Bone marrow (tissue), 2 donors: ENCODE measurements around the gene FAM72B.
"Not testable (repeated sequence)": the region's sequence is repeated elsewhere in the genome, so short reads cannot be mapped to it uniquely, and the experiment has no call there.

ENCODE experiments used
- DNase-seq, 2 donors: peaks; one replicate each; lab custom pipeline; 2025; lab: John Stamatoyannopoulos, UW

Gene FAM72B

DNA sequence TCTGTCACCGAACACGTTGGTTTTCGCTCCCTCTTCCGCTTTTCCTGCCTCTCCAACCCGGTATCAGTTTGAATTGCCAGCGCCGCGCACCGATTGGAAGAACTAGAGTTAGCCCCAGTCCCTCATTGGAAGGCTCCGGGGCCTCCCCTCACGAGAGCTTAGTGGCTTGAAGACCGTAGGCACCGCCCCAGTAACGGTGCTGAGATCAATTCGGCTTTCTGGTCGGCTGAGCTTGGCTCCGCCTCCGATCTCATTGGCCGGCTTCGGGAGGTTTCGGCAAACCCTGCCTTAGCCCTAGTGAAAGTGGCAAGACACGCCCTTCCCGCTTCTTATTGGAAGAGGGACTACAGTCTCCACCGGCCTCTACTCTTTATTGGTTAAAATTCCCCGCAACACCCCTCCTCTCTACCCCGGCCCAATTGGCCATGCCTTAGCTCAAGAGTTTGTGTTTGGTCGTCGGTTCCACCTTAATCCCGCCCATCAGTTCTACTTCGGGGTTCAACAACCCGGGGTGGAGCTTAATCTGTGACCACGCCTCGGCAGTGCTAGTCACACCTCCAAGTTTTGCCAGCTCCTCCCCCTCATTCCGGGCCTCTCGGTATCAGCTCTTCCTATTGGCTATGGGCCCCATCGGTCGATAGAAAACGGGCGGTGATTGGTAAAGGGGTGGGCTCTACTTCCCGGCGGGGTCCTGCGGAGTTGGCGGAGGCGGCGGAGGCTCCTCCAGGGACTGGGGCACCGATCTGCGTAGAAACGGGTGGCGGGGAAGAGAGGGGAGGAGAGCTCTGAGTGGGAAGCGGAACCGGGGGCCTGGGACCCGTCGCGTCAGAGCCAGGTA is at the start of gene FAM72B, which contains the start of gene SRGAP2C:
Gene FAM72B, minus strand, starts transcription at position 51 of the 838 bp plus-strand sequence. CDS start 851 bp downstream, outside the sequence.
Gene SRGAP2C, plus strand, starts transcription at position 686 of the 838 bp plus-strand sequence. CDS start 2,472 bp downstream, outside the sequence.
- peak; percentile 56 to 98 for DNase-seq

DNA sequence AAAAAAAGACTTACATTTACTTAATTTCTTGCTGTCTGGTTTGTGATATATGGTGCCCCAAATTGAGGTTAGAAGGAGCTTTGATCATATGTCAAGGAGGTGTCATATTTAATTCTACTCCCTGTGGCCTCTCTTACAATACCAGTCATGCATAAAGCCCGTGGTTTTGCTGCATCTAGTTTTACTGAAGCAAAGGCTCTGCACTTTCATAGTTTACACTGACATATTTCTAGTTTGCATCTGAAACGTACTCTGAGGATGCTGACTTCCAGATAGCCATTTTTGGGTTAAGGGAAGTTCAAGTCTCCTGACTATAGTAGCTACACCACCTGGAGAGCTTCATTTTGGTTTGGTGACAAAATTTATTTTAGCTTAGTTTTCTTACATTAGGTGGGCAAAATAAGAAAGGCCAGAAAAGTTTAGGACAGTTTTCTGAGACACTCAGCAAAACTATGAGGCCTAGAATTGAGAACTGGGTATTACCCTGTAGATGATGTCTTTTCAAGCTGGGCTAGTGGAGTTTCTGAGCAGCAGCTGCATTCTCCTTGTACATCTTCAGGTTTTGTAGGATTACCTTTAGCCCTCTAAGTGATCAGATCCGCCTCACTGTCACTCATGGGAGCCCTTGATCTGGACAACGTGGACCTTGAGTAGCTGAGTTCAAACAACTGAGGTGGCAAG is 48.4 kb upstream of the FAM72B start:
- not testable (repeated sequence) for DNase-seq

DNA sequence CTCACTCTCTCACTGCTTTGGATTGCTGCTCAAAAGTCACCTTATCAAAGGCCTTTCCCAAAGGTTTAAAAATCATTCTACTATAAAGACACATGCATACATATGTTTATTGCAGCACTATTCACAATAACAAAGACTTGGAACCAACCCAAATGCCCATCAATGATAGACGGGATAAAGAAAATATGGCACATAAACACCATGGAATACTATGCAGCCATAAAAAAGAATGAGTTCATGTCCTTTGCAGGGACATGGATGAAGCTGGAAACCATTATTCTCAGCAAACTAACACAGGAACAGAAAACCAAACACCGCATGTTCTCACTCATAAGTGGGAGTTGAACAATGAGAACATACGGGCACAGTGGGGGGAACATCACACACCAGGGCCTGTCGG is 46.5 kb upstream of the FAM72B start:
- not testable (repeated sequence) for DNase-seq

DNA sequence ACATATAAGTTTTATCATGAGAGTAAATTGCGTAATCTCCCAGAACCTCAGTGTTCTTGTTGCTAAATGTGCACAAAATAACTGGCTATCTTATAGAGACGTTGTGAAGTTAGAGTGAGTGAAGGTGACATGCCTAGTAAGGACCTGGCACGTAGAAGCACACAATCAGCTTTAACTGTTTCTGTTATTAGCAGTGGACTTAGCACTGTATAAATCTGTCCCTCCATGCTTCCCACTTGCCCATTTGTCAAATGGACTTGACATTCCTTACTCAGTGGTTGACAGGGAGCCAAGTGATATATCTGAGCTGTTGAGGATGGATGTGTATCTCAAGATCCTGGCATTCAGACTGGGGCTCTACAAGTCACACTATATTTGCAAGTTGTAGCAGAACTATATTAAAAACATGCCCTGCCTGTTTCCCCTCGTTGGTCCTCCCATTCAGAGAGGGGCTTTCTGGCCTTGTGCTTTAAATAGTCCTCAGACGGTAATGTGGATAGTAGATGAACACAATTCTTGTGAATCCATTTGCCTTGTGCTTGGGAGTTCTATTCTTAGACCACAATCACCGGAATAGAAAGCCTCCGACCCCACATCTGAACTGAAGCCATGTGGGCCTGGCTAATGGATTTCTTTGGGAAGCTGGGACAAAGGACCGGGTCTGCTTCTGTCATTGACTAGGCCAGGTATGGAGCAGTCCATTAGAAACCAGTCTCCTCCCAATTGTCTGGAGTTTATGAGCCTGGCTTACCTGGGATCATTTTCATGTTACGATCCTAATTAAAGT is 43.6 kb upstream of the FAM72B start:
- not testable (repeated sequence) for DNase-seq

DNA sequence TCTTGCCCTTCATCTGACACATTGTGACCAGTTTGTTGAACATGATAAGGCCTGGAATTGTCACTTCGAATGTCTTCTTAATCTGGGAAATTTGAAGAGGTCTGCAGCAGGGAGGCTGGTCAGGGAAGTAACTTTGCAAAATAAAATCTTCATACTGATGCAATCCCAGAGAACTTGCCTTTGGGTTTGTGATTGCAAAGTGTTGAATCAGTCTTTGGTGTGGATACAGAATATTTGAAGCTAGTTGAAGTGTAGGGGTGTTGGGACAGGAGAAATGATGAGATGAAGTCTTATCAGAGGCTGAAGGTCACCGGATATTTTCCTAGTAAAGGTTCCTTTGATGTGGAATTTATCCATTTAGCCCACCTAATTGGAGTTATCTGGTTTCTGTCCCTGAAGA is 42.8 kb upstream of the FAM72B start:
- DNase-seq = not testable (repeated sequence)

DNA sequence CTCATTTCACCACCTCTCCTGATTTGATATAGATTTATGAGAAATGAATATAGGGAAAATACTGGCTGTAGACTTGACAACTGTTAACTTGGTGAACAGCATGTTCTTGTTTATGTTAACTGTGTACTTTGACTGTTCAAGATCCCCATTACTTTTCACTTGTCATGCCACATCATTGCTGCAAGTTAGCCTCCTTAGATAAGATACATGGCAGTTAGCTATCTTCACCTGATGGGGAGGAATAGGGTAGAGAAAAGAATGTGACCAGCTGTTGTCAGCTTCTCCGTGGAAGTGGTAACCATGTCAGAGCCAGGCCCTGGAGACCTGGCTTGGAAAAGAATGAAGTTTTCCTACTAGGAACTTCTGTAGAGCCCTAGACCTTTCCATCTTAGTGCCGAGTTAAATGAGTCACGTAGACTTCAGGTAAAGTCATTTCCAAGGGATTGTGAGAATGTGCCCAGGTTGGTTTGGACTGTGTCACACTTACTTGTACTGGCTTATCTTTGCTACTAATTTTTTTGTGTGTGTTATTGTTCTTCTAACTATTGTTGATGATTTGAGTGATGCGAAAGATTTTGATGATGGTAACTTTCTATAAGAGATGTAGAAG is 42.3 kb upstream of the FAM72B start:
- not testable (repeated sequence) for DNase-seq

DNA sequence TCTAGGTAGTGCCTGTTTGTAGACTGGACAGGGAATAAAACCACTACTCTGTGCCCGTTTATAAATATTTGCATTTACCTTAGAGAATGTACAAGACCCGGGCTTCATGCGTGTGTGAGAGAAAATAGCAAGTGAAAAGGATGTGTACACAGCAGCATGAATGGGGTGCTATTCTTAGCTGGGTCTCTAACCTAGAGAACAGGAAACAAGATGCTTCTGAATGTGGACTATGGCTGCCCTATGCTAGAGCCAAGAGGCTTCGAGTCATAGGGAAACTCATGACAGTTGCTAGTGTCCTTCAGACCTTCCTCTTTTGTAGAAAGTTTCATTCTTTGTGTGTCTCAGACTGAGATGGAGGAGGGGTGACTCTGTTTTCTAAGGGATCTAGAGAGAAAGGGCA is 40.6 kb upstream of the FAM72B start:
- DNase-seq = not testable (repeated sequence)

DNA sequence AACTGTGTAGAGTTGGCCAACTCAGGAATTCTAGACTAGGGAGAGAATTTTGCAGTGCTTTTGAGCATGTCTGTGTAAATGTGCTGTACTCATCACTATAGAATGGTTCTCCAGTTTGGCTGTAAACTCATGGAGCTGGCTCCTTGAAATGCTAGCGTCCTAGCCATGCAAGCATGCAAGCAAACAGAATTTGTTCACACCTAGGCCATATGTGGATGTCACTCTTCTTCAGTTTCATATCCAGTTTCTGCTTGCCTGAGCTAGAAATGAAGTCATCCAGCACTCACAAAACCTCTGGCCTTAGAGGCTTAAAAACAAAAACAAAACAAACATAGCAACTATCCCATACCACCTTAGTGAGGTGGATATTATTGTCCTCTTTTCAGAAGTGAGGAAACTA is 37.6 kb upstream of the FAM72B start:
- DNase-seq = not testable (repeated sequence)

DNA sequence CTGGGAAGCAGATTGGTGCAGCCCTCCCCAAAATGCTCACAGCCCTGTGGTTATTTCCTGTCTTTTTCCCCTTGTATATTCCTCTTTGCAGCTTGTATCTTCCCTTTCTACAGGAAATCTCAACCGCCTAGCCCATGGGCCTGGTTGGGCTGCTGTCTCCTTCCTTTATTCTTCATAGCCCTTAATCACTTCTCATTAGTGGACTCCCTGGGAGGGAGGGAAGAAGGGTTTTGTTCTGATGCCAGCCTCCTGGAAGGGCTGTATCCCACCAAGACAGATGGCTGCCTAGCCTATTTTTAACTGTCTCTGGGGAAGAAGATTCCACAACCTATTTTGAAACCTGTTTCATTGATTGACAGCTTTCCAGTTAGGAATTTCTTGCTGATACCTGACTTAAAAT is 32.5 kb upstream of the FAM72B start:
- not testable (repeated sequence) for DNase-seq

DNA sequence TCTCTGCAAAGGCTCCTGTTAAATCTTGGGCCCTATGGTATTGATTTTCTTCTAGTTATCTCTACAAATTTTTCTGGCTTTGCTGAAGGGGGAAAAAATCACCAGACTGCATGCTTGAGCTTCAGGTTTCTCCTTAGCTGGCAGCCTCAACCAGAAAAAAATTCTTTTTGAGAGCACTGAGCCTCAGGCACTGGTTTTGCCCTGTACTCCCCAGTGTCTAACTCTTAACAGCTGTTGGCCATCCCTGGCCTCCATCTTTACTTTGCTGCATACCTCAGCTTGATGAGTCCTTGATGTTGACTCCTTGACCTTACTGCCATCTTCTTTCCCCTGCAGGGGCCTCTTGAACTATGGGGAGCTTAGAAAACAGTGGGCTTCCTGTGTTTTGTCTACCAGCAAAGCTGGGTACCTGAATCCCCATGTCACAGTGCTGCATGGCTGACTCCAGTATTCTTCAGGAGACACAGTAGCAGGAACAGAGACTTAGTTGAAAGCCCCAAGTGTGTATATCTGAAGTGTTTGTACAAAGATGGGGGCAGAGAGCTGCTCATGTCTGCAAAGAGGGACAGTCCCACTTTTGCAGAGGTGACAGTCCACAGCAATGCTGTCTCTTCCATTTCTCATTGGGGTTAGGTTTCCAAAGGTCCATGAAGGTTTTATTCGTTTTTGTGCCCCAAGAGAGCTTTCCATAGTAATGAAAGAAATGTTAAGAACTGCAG is 31.7 kb upstream of the FAM72B start:
- not testable (repeated sequence) for DNase-seq

DNA sequence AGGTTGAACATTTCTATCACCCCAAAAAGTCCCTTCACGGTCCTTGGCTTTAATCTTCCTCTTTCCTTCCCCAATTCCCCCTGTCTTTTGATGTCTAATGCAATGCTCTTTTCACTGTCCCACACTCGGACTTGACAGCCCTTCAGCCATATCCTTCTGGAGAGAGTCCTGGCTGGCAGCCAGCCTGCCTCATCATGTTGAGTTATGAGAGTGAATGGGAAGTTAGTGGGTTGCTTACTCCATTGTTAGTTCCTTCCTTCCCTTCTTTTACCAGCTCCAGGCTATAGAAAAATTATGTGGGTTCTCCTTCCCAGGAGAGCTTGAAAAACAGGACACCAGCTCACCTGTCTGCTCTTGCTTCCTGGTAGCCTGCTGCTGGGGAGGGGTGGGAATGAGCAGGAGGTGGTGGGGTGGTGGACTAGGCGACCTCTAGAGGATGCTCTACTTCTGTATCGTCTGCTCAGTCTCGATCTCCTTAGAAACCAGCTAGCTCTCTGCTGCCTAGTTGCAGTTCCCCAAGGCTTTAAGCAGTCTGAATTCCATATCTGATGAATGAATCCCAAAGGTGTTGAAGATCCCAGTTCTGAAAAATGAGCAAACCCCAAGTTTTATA is 30.5 kb upstream of the FAM72B start:
- not testable (repeated sequence) for DNase-seq

DNA sequence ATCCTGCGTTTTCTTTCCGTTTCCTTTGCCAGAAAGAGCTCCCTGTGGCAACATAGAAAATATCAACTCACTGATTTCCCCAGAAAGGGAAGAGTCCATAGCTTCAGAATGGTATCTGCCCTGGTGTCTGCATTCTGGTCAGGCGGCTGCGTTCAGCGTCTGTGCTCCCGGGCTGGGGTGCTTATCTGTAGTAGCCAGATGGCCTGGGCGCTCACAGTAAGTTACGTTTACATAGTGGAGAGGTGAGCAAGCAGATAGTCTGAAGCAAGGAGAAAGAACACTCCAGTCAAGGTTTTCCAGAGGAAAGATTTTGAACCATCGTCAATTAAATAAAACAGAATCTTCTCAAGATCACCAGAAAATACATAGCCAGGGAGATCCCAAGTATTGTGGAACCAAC is 29.4 kb upstream of the FAM72B start:
- not testable (repeated sequence) for DNase-seq

DNA sequence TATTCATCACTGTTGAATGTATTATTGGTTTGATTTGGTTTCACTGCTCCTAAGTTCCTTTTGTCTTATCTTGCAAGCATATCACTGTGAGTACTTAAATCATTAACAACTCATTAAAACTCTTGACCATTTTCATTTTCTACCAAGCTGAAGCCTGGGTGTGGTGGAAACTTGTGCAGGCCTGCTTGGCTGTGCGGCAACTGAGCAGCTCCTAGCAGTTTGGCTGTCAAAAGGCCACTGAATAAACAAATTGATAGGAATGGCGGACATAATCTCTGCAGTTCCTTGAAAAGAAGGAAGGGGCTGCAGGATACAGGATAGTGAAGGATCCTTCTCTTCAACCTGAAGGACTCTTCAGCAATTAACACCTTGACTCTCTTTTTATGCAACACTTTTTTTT is 26.6 kb upstream of the FAM72B start:
- DNase-seq = not testable (repeated sequence)

DNA sequence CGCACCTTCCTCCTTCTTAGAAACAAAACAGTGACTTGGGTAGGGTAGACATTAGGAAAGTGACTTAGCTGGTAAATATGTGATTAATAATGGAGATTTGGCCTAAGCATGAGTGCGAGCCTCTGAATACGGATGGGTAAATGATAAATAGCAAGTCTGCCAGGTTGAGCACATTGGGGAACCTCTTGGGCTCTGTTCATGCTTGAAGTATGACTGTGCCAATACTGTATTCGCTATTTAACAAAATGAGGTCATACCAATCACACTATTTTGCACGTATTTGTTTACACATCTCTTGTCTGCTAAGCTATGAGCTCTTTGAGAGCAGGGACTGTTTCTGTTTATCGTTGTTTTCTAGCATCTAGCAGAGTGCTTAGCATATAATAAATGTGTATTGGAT is 24.2 kb upstream of the FAM72B start:
- DNase-seq = not testable (repeated sequence)

DNA sequence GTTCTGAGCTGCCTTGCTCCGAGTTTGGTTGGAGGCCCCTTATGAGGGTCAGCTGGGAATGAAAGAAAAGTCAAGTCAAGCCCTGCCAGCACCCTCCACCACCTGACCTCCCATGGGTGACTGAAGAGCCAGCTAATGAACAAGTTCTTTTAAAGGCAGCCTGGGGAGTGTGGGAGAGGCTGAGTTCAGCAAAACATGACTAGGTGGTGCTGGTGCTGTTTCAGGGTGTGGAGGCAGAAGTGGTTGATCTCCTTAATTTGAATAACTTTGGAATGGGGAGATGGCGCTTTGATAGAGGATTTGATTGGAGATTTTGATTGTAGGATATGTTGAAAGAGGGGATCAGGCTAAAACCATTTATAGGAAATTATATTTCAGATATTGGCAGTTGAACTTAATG is 23.2 kb upstream of the FAM72B start:
- not testable (repeated sequence) for DNase-seq

DNA sequence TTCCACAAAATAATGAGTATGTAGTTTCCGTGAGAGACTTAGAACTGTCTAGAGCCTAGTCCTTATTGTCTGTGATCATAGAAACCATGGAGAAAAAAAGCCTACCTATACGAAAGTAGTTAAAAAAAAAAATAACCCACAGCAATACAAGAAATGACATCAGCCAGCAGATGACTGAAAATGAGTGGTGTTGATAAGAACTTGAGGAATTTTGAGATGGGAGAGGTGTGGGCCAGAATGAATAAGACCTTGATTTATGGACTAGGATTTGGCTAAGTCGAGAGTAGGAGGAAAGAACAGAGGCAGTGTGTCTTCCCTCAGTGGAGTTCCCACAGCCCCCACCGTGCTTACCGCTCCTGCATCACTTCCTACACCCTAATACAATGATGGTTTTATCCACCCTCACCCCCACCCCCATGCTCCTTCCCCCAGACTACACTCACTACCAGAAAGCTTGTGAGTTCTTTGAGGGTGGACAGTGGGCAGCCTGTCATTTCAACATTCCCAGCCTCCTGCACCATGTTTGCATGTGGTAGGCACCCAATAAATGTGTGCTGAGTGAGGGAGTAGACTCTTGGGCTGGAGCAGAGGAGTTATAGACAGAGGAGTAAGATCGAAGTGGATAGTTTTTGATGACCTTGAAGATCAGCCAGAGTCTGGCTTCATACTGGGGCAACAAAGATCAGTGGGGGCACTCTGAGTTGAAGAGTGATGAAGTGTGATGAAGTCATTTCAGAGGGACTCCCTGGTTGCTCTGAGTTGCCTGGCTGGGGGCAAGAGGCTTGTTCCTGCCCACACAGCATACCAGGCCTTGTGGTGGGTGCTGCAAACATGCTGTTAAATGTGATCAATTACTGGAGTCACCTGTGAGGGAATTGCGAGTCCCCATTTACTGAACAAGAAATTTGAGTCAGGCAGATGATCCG is 21.9 kb upstream of the FAM72B start:
- not testable (repeated sequence) for DNase-seq

DNA sequence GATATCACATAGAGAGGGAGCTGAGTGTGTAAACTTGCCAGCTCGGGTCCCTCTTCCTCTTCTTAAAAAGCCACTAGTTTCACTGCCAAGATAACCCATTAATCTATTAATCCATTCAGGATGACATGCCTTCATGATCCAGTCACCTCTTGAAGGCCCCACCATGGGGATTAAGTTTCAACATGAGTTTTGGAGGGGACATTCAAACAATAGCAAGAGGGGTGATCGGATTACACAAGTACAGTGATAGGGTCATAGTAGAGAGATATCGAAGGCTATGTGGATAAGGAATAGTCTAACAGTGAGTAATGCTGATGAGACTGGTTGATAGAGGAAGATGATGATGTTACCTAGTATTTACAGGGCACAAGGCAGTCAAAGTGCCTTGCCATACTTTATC is 18.8 kb upstream of the FAM72B start:
- DNase-seq = not testable (repeated sequence)

DNA sequence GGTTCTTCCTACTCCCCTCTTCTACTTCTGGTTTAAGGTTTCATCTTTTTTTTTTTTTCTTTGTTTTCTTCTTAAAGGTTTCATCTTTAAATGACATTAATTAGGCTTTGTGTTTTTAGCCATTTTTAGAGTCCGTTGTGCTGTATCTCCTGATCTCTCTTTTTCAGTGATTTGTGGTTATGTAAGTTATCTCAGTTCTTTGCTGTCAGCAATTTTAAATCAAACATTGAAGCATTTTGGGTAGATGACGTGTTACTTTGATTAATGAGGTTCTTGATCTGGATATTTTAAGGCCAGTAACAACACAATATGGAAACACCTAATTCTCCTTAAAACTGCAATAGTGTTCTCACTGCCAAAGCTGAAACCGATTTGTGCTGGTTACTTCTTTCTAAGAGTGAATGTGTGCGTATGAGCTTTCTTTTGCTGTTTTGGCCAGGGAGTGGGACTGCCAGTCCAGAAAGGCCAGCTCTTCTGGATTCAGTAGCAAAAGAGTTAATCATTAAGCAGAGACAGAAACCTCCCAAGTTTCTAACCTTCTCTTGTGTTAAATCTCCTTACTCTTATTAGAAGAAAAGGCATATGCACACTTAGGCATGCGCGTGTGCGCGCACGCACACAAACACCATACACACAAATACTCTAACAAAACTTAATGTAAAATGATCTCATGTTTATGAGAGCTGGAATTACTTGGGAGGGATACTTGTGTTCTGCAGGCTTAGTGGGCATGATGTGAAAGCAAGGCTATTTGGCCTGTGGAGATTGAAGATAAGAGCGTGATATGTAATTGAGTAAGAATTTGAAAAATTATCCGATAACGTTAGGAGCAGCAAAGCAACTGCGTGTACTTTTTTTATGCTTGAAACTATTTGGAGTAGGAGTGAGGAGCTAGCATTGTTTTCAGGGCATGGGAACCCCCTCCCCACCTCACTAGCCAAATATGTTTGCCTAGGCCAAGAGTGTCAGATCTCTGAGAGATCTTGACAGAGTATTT is 17.1 kb upstream of the FAM72B start:
- DNase-seq = not testable (repeated sequence)
